AG10803 (cell line): ENCODE results near the gene BTBD16.

Experiments used
- DNase-seq: peaks from one replicate; pipeline ENCODE4 v3.0.0; 2010; ENCODE audit warnings: low read depth
- H3K4me3 ChIP-seq: 2 replicates; pipeline ENCODE4 v1.5.1; 2011; ENCODE audit warnings: mild to moderate bottlenecking, low read length, control low read depth
- CTCF ChIP-seq: conservative IDR thresholded peaks from 2 replicates; pipeline ENCODE4 v1.5.1; 2011; ENCODE audit warnings: mild to moderate bottlenecking, low read length, control low read depth, inconsistent platforms

BTBD16 gene

GRCh38 chr10:122376364-122376961 is 105.4 kb downstream of the BTBD16 start:
- TF ChIP-seq CTCF = no peak
- no peak overlapping the region for H3K4me3 ChIP-seq
- DNase-seq = no peak

GRCh38 chr10:122379041-122379440 is 107.9 kb downstream of the BTBD16 start:
- DNase-seq = no peak
- no peak for TF ChIP-seq CTCF
- no peak overlapping the region for H3K4me3 ChIP-seq

- TF ChIP-seq CTCF = no peak
- DNase-seq = no peak
- H3K4me3 ChIP-seq = no peak overlapping the region
Measured at GRCh38 chr10:122379537-122379936, 108.4 kb downstream of the BTBD16 start.

GRCh38 chr10:122380703-122381102 is 109.6 kb downstream of the BTBD16 start:
- TF ChIP-seq CTCF = no peak
- H3K4me3 ChIP-seq = no peak overlapping the region
- DNase-seq = no peak

GRCh38 chr10:122381680-122382079 is 110.6 kb downstream of the BTBD16 start:
- no peak overlapping the region for H3K4me3 ChIP-seq
- no peak for DNase-seq
- TF ChIP-seq CTCF = no peak

- H3K4me3 ChIP-seq = no peak overlapping the region
- TF ChIP-seq CTCF = no peak
- no peak for DNase-seq
Measured at GRCh38 chr10:122386514-122386913, 115.4 kb downstream of the BTBD16 start.

- H3K4me3 ChIP-seq = no peak overlapping the region
- TF ChIP-seq CTCF = no peak
Measured at GRCh38 chr10:122387572-122387971, 116.5 kb downstream of the BTBD16 start.

More at GRCh38 chr10:122387572-122387971, 116.5 kb downstream of the BTBD16 start:
- DNase-seq = no peak
